Measurements from ENCODE around the gene CCR7. TPM values are rescaled to one million over a fixed set of nuclear protein-coding genes. Genes with fewer than 3 reads are reported as not detected.

Gene CCR7
- total and polyA plus RNA-seq, 2 donors from 2014 or later, result 0.17 to 7.1 TPM

GRCh38 chr17:40542558-40543411 lies 22.5 kb downstream of the CCR7 start:
- H3K4me3 ChIP-seq (ENCODE audit: low read length in 3 of 3), result no peak overlapping the region
- H3K27me3 ChIP-seq (ENCODE audit: control insufficient read depth, insufficient read depth, low read length), result no peaks in the 10 kb centered on the region
- no peaks in the 10 kb centered on the region for H3K9me3 ChIP-seq (ENCODE audit: control insufficient read depth in 2 of 3, insufficient read depth in 1 of 3, low read length in 3 of 3)
- H3K27ac ChIP-seq (ENCODE audit: low read depth in 2 of 2, low read length in 2 of 2), result peak overlapping the region; percentile 95 to 96
- intact Hi-C loops (cut with DNase I), result no loop called here
- peak; percentile 77 to 96 (median 83) for DNase-seq
- no peak for TF ChIP-seq CTCF (IDR thresholded peaks at IDR 0.05; ENCODE audit: borderline replicate concordance, extremely low read depth, insufficient read depth)
- peak overlapping the region in 2 of 3 donors; percentile 8 to 56 for H3K9ac ChIP-seq (ENCODE audit: low read length in 3 of 3)
- peaks cover 3 to 40% (median 30%) of the 10 kb centered on the region in 3 donors for H3K4me1 ChIP-seq (ENCODE audit: control insufficient read depth in 2 of 3, insufficient read depth in 2 of 3, low read depth in 1 of 3, low read length in 3 of 3)
- FAIRE-seq, result no peak
- no peaks in the 10 kb centered on the region for H3K36me3 ChIP-seq (ENCODE audit: control insufficient read depth in 2 of 3, insufficient read depth in 3 of 3, low read length in 3 of 3)

GRCh38 chr17:40541873-40542557 lies 23.3 kb downstream of the CCR7 start:
- no peak for TF ChIP-seq CTCF (IDR thresholded peaks at IDR 0.05; ENCODE audit: borderline replicate concordance, extremely low read depth, insufficient read depth)
- H3K4me3 ChIP-seq (ENCODE audit: low read length in 3 of 3), result no peak overlapping the region
- H3K4me1 ChIP-seq (ENCODE audit: control insufficient read depth in 2 of 3, insufficient read depth in 2 of 3, low read depth in 1 of 3, low read length in 3 of 3), result peaks cover 3 to 40% (median 30%) of the 10 kb centered on the region in 3 donors
- no peak for FAIRE-seq
- H3K27ac ChIP-seq (ENCODE audit: low read depth in 2 of 2, low read length in 2 of 2), result peak overlapping the region; percentile 95 to 96
- H3K36me3 ChIP-seq (ENCODE audit: control insufficient read depth in 2 of 3, insufficient read depth in 3 of 3, low read length in 3 of 3), result no peaks in the 10 kb centered on the region
- H3K9me3 ChIP-seq (ENCODE audit: control insufficient read depth in 2 of 3, insufficient read depth in 1 of 3, low read length in 3 of 3), result no peaks in the 10 kb centered on the region
- H3K27me3 ChIP-seq (ENCODE audit: control insufficient read depth, insufficient read depth, low read length), result no peaks in the 10 kb centered on the region
- peak in 2 of 5 donors; percentile 46 to 82 for DNase-seq
- H3K9ac ChIP-seq (ENCODE audit: low read length in 3 of 3), result peak overlapping the region in 1 of 3 donors; percentile 56
- intact Hi-C loops (cut with DNase I), result no loop called here

- H3K4me3 ChIP-seq (ENCODE audit: low read length in 3 of 3), result no peak overlapping the region
- FAIRE-seq, result no peak
Measured at GRCh38 chr17:40541060-40541872, 24.0 kb downstream of the CCR7 start.

More at GRCh38 chr17:40541060-40541872, 24.0 kb downstream of the CCR7 start:
- Histone ChIP-seq H3K27me3 (ENCODE audit: control insufficient read depth, insufficient read depth, low read length) (no peaks in the 10 kb centered on the region), H3K27ac (ENCODE audit: low read depth in 2 of 2, low read length in 2 of 2) (peak overlapping the region; percentile 95 to 96), H3K9ac (ENCODE audit: low read length in 3 of 3) (peak overlapping the region in 1 of 3 donors; percentile 56), H3K9me3 (ENCODE audit: control insufficient read depth in 2 of 3, insufficient read depth in 1 of 3, low read length in 3 of 3) (no peaks in the 10 kb centered on the region), H3K36me3 (ENCODE audit: control insufficient read depth in 2 of 3, insufficient read depth in 3 of 3, low read length in 3 of 3) (no peaks in the 10 kb centered on the region), H3K4me1 (ENCODE audit: control insufficient read depth in 2 of 3, insufficient read depth in 2 of 3, low read depth in 1 of 3, low read length in 3 of 3) (peaks cover 3 to 47% (median 30%) of the 10 kb centered on the region in 3 donors)
- intact Hi-C loops (cut with DNase I), result no loop called here
- TF ChIP-seq CTCF (IDR thresholded peaks at IDR 0.05; ENCODE audit: borderline replicate concordance, extremely low read depth, insufficient read depth), result no peak
- DNase-seq, result peak in 1 of 5 donors; percentile 64
